Activated T-cell treated with anti-CD3 and anti-CD28 coated beads for 48 hours (primary cell): ENCODE measurements around the gene TNNT2.
A peak's percentile ranks its signal among the peaks of the same experiment; 100 is the strongest.

Source experiments
- DNase-seq: peaks from one replicate; pipeline ENCODE4 v3.0.0-alpha.2; 2020; ENCODE audit warnings: low read depth

TNNT2 gene

GRCh38 chr1:201356701-201357100 lies 20.8 kb downstream of the TNNT2 start:
- DNase-seq, result no peak

GRCh38 chr1:201356236-201356635 lies 21.2 kb downstream of the TNNT2 start:
- no peak for DNase-seq

- DNase-seq, result no peak
Observed at GRCh38 chr1:201355471-201355870, 22.0 kb downstream of the TNNT2 start.

GRCh38 chr1:201354901-201355295 lies 22.6 kb downstream of the TNNT2 start:
- no peak for DNase-seq

GRCh38 chr1:201354151-201354900 lies 23.2 kb downstream of the TNNT2 start:
- no peak for DNase-seq

GRCh38 chr1:201353186-201353940 lies 24.1 kb downstream of the TNNT2 start:
- DNase-seq, result no peak

GRCh38 chr1:201351617-201352016 lies 25.9 kb downstream of the TNNT2 start:
- no peak for DNase-seq

GRCh38 chr1:201350884-201351283 lies 26.6 kb downstream of the TNNT2 start:
- no peak for DNase-seq

- no peak for DNase-seq
Observed at GRCh38 chr1:201350361-201350725, 27.1 kb downstream of the TNNT2 start.

GRCh38 chr1:201349092-201349491 lies 28.4 kb downstream of the TNNT2 start:
- no peak for DNase-seq

GRCh38 chr1:201348211-201348566 lies 29.3 kb downstream of the TNNT2 start:
- DNase-seq, result peak; percentile 10

GRCh38 chr1:201347498-201348210 lies 29.8 kb downstream of the TNNT2 start:
- no peak for DNase-seq

- DNase-seq, result no peak
Observed at GRCh38 chr1:201346987-201347386, 30.5 kb downstream of the TNNT2 start.

- no peak for DNase-seq
Observed at GRCh38 chr1:201346337-201346939, 31.0 kb downstream of the TNNT2 start.

GRCh38 chr1:201345081-201345355 lies 32.5 kb downstream of the TNNT2 start:
- no peak for DNase-seq

- no peak for DNase-seq
Observed at GRCh38 chr1:201344206-201345080, 33.0 kb downstream of the TNNT2 start.

- no peak for DNase-seq
Observed at GRCh38 chr1:201341377-201341776, 36.1 kb downstream of the TNNT2 start.

- no peak for DNase-seq
Observed at GRCh38 chr1:201336711-201337450, 40.6 kb downstream of the TNNT2 start.

- DNase-seq, result no peak
Observed at GRCh38 chr1:201335901-201336300, 41.6 kb downstream of the TNNT2 start.

- no peak for DNase-seq
Observed at GRCh38 chr1:201335174-201335870, 42.2 kb downstream of the TNNT2 start.
